Liver (tissue), 9 donors: Measurements from ENCODE around the gene IL3. TPM values are rescaled to one million over a fixed set of nuclear protein-coding genes. Genes with fewer than 3 reads are reported as not detected.

Experiments
- DNase-seq: peaks from one replicate; pipeline ENCODE4 v3.0.0-alpha.2; 2017; ENCODE audit warnings: low spot score
- H3K27ac ChIP-seq, 2 donors: one replicate each; pipeline ENCODE4 v1.7.0; 2013; ENCODE audit warnings: inconsistent platforms in 2 of 2, low read length in 2 of 2, control low read depth in 1 of 2, low read depth in 1 of 2, mild to moderate bottlenecking in 1 of 2
- H3K27me3 ChIP-seq, 4 donors: one replicate each; pipeline versions ENCODE4 v1.6.1 to v1.7.0; 2013; ENCODE audit warnings: low read length in 3 of 4, inconsistent platforms in 1 of 4, mild to moderate bottlenecking in 1 of 4, moderate library complexity in 1 of 4; ENCODE audit not compliant: control insufficient read depth in 4 of 4, insufficient read depth in 4 of 4
- H3K36me3 ChIP-seq, 4 donors: one replicate each; pipeline versions ENCODE4 v1.6.1 to v1.7.0; 2013; ENCODE audit warnings: low read length in 3 of 4, mild to moderate bottlenecking in 3 of 4, low read depth in 1 of 4, moderate library complexity in 1 of 4; ENCODE audit not compliant: control insufficient read depth in 4 of 4, insufficient read depth in 3 of 4
- H3K4me1 ChIP-seq, 4 donors: one replicate each; pipeline versions ENCODE4 v1.6.1 to v1.7.0; 2013; ENCODE audit warnings: low read length in 3 of 4, mild to moderate bottlenecking in 3 of 4, moderate library complexity in 1 of 4; ENCODE audit not compliant: control insufficient read depth in 4 of 4, insufficient read depth in 4 of 4
- H3K4me3 ChIP-seq, 3 donors: one replicate each; pipeline versions ENCODE4 v1.6.1 to v1.7.0; 2013; ENCODE audit warnings: low read length in 3 of 3, control low read depth in 1 of 3, low read depth in 1 of 3, mild to moderate bottlenecking in 1 of 3
- H3K9ac ChIP-seq, 2 donors: one replicate each; pipeline ENCODE4 v1.7.0; 2013; ENCODE audit warnings: low read length in 2 of 2, mild to moderate bottlenecking in 2 of 2, moderate library complexity in 2 of 2, control low read depth in 1 of 2, low read depth in 1 of 2
- H3K9me3 ChIP-seq, 4 donors: one replicate each; pipeline versions ENCODE4 v1.6.1 to v1.7.0; 2013; ENCODE audit warnings: low read length in 3 of 4; ENCODE audit not compliant: control insufficient read depth in 4 of 4
- EGR1 ChIP-seq, 2 donors: IDR thresholded peaks; 2 replicates each; pipeline ENCODE4 v1.6.1; 2016 to 2018; ENCODE audit warnings: antibody characterized with exemption in 2 of 2, low read depth in 2 of 2
- FOXA1 ChIP-seq: IDR thresholded peaks from 2 replicates; pipeline ENCODE4 v1.6.1; 2016; ENCODE audit warnings: antibody characterized with exemption
- FOXA2 ChIP-seq: IDR thresholded peaks from 2 replicates; pipeline ENCODE4 v1.6.1; 2016; ENCODE audit warnings: antibody characterized with exemption
- GABPA ChIP-seq, 2 donors: IDR thresholded peaks in 1 of 2; conservative IDR thresholded peaks in 1 of 2; 2 replicates each; pipeline ENCODE4 v1.6.1; 2016; ENCODE audit warnings: antibody characterized with exemption in 2 of 2, mild to moderate bottlenecking in 1 of 2, moderate library complexity in 1 of 2
- HNF4A ChIP-seq, 2 donors: conservative IDR thresholded peaks; 2 replicates each; pipeline ENCODE4 v1.6.1; 2016; ENCODE audit warnings: antibody characterized with exemption in 2 of 2, mild to moderate bottlenecking in 2 of 2
- HNF4G ChIP-seq: IDR thresholded peaks from 2 replicates; pipeline ENCODE4 v1.6.1; 2016; ENCODE audit warnings: antibody characterized with exemption
- JUND ChIP-seq, 2 donors: IDR thresholded peaks; 2 replicates each; pipeline ENCODE4 v1.6.1; 2016; ENCODE audit warnings: antibody characterized with exemption in 2 of 2
- NR2F2 ChIP-seq: IDR thresholded peaks from 2 replicates; pipeline ENCODE4 v1.6.1; 2016; ENCODE audit warnings: antibody characterized with exemption
- RAD21 ChIP-seq, 2 donors: IDR thresholded peaks; 2 replicates each; pipeline ENCODE4 v1.6.1; 2016; ENCODE audit warnings: antibody characterized with exemption in 2 of 2, mild to moderate bottlenecking in 2 of 2
- RXRA ChIP-seq, 2 donors: IDR thresholded peaks; 2 replicates each; pipeline ENCODE4 v1.6.1; 2017 to 2018; ENCODE audit warnings: antibody characterized with exemption in 2 of 2, mild to moderate bottlenecking in 1 of 2
- SP1 ChIP-seq: IDR thresholded peaks from 2 replicates; pipeline ENCODE4 v1.6.1; 2018; ENCODE audit warnings: antibody characterized with exemption, mild to moderate bottlenecking
- TAF1 ChIP-seq: conservative IDR thresholded peaks from 2 replicates; pipeline ENCODE4 v1.6.1; 2016; ENCODE audit warnings: antibody characterized with exemption, mild to moderate bottlenecking
- YY1 ChIP-seq: IDR thresholded peaks from 2 replicates; pipeline ENCODE4 v1.6.1; 2016; ENCODE audit warnings: antibody characterized with exemption, mild to moderate bottlenecking
- WGBS: extraction: QIAGEN DNeasy Blood & Tissue Kit; methylation state at CpG from one replicate; pipeline ENCODE4 v1.1.7; 2013; 5-methylcytosine and 5-hydroxymethylcytosine counted together
- polyA plus RNA-seq, 2 donors: library from polyadenylated mRNA; stranded (reverse) in 1 of 2; unstranded in 1 of 2; fragments of 200-250 nt in 1 of 2; fragments of >200 nt in 1 of 2; fragmentation: Nextera tagmentation in 1 of 2; extraction: Ambion mirVana in 1 of 2; gene quantifications; one replicate each; pipeline versions ENCODE4 v1.2.1 to v1.2.3, GENCODE V29; 2013 to 2015
- total RNA-seq, 2 donors: library from RNA; depleted of rRNA; stranded (reverse); fragments of >200 nt; gene quantifications; one replicate each; pipeline ENCODE4 v1.2.3, GENCODE V29; 2014
- TF ChIP-seq, protein P1 (sequence below): IDR thresholded peaks from 2 replicates; pipeline ENCODE4 v1.6.1; 2016; ENCODE audit warnings: antibody characterized with exemption, mild to moderate bottlenecking
- TF ChIP-seq, protein P2 (sequence below): IDR thresholded peaks from 2 replicates; pipeline ENCODE4 v1.6.1; 2016; ENCODE audit warnings: antibody characterized with exemption
- TF ChIP-seq, protein P3 (sequence below): IDR thresholded peaks from 2 replicates; pipeline ENCODE4 v1.6.1; 2016; ENCODE audit warnings: antibody characterized with exemption
- TF ChIP-seq, protein P4 (sequence below): fragments of 150-350 bp; IDR thresholded peaks from 2 replicates; pipeline ENCODE4 v1.5.1; 2017; ENCODE audit warnings: improper control_type of control experiment, low read depth, low read length; ENCODE audit not compliant: missing input control
- TF ChIP-seq, protein P5 (sequence below): IDR thresholded peaks from 2 replicates; pipeline ENCODE4 v1.6.1; 2016; ENCODE audit warnings: antibody characterized with exemption
- donor health status: healthy.
- donor health status: healthy.
- donor health status: healthy.
- donor health status: healthy.
- donor health status: healthy.

The IL3 gene
- total and polyA plus RNA-seq, 4 donors: not detected

DNA sequence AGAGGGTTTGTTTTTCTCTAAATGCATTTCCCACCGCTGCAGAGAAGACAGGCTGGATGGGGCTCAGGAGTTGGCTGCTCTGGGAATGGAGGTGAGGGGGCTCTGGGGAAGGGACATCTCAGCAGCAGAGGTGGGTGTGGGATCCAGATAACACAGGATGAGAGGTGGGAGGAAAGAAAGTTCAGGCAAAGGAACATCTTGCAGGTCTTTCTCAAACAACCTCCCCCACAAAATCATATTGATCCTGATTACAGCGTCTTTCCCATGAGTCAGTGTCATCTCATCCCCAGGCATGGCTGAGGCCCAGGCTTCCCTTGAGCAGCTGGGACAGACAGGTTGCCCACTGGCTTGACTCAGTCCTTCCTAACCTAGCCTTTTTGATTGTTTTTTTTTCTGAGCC lies 37.7 kb upstream of the IL3 start:
- Histone ChIP-seq H3K4me1 (no peaks in the 10 kb centered on the region), H3K36me3 (no peaks in the 10 kb centered on the region), H3K27me3 (no peaks in the 10 kb centered on the region), H3K27ac (no peak overlapping the region), H3K9ac (no peak overlapping the region), H3K9me3 (no peaks in the 10 kb centered on the region), H3K4me3 (no peak overlapping the region)
- TF ChIP-seq, protein P1, sequence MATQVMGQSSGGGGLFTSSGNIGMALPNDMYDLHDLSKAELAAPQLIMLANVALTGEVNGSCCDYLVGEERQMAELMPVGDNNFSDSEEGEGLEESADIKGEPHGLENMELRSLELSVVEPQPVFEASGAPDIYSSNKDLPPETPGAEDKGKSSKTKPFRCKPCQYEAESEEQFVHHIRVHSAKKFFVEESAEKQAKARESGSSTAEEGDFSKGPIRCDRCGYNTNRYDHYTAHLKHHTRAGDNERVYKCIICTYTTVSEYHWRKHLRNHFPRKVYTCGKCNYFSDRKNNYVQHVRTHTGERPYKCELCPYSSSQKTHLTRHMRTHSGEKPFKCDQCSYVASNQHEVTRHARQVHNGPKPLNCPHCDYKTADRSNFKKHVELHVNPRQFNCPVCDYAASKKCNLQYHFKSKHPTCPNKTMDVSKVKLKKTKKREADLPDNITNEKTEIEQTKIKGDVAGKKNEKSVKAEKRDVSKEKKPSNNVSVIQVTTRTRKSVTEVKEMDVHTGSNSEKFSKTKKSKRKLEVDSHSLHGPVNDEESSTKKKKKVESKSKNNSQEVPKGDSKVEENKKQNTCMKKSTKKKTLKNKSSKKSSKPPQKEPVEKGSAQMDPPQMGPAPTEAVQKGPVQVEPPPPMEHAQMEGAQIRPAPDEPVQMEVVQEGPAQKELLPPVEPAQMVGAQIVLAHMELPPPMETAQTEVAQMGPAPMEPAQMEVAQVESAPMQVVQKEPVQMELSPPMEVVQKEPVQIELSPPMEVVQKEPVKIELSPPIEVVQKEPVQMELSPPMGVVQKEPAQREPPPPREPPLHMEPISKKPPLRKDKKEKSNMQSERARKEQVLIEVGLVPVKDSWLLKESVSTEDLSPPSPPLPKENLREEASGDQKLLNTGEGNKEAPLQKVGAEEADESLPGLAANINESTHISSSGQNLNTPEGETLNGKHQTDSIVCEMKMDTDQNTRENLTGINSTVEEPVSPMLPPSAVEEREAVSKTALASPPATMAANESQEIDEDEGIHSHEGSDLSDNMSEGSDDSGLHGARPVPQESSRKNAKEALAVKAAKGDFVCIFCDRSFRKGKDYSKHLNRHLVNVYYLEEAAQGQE: no peak
- TF ChIP-seq, protein P2, sequence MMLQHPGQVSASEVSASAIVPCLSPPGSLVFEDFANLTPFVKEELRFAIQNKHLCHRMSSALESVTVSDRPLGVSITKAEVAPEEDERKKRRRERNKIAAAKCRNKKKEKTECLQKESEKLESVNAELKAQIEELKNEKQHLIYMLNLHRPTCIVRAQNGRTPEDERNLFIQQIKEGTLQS: no peak
- TF ChIP-seq HNF4A (conservative IDR thresholded peaks at IDR 0.05) (no peak), GABPA (IDR thresholded peaks at IDR 0.05 in 1 of 2, conservative IDR thresholded peaks at IDR 0.05 in 1 of 2) (no peak), FOXA2 (no peak), FOXA1 (no peak), HNF4G (no peak), RAD21 (IDR thresholded peaks at IDR 0.05) (no peak), TAF1 (no peak), RXRA (IDR thresholded peaks at IDR 0.05) (no peak), SP1 (no peak), NR2F2 (no peak), EGR1 (IDR thresholded peaks at IDR 0.05; ENCODE audit: low read depth in 2 of 2) (no peak), JUND (IDR thresholded peaks at IDR 0.05) (no peak), YY1 (no peak)
- TF ChIP-seq, protein P3, sequence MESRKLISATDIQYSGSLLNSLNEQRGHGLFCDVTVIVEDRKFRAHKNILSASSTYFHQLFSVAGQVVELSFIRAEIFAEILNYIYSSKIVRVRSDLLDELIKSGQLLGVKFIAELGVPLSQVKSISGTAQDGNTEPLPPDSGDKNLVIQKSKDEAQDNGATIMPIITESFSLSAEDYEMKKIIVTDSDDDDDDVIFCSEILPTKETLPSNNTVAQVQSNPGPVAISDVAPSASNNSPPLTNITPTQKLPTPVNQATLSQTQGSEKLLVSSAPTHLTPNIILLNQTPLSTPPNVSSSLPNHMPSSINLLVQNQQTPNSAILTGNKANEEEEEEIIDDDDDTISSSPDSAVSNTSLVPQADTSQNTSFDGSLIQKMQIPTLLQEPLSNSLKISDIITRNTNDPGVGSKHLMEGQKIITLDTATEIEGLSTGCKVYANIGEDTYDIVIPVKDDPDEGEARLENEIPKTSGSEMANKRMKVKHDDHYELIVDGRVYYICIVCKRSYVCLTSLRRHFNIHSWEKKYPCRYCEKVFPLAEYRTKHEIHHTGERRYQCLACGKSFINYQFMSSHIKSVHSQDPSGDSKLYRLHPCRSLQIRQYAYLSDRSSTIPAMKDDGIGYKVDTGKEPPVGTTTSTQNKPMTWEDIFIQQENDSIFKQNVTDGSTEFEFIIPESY: no peak
- TF ChIP-seq, protein P4, sequence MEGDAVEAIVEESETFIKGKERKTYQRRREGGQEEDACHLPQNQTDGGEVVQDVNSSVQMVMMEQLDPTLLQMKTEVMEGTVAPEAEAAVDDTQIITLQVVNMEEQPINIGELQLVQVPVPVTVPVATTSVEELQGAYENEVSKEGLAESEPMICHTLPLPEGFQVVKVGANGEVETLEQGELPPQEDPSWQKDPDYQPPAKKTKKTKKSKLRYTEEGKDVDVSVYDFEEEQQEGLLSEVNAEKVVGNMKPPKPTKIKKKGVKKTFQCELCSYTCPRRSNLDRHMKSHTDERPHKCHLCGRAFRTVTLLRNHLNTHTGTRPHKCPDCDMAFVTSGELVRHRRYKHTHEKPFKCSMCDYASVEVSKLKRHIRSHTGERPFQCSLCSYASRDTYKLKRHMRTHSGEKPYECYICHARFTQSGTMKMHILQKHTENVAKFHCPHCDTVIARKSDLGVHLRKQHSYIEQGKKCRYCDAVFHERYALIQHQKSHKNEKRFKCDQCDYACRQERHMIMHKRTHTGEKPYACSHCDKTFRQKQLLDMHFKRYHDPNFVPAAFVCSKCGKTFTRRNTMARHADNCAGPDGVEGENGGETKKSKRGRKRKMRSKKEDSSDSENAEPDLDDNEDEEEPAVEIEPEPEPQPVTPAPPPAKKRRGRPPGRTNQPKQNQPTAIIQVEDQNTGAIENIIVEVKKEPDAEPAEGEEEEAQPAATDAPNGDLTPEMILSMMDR: no peak
- TF ChIP-seq, protein P5, sequence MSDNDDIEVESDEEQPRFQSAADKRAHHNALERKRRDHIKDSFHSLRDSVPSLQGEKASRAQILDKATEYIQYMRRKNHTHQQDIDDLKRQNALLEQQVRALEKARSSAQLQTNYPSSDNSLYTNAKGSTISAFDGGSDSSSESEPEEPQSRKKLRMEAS: no peak
- DNase-seq: no peak
- 70% methylated on average over 2 of the region's 2 CpGs for WGBS
